Measurements from ENCODE around the gene PRKCA. TPM values are rescaled to one million over a fixed set of nuclear protein-coding genes. Genes with fewer than 3 reads are reported as not detected.

The PRKCA gene
- total RNA-seq, 1 donor from 2014 or later = 4.7 TPM

- no peak for FAIRE-seq
These were observed 213.6 kb downstream of the PRKCA start for GRCh38 chr17:66515974-66516373.

GRCh38 chr17:66517336-66518009, 215.1 kb downstream of the PRKCA start:
- Histone ChIP-seq H3K4me3 (ENCODE audit: low read depth, low read length) (no peak overlapping the region), H3K27me3 (ENCODE audit: control insufficient read depth, insufficient read depth, low read length) (no peaks in the 10 kb centered on the region), H3K36me3 (ENCODE audit: control insufficient read depth, insufficient read depth, low read length) (no peaks in the 10 kb centered on the region)
- no peak for DNase-seq (ENCODE audit: low read depth)
- FAIRE-seq = no peak
- TF ChIP-seq, protein P1, sequence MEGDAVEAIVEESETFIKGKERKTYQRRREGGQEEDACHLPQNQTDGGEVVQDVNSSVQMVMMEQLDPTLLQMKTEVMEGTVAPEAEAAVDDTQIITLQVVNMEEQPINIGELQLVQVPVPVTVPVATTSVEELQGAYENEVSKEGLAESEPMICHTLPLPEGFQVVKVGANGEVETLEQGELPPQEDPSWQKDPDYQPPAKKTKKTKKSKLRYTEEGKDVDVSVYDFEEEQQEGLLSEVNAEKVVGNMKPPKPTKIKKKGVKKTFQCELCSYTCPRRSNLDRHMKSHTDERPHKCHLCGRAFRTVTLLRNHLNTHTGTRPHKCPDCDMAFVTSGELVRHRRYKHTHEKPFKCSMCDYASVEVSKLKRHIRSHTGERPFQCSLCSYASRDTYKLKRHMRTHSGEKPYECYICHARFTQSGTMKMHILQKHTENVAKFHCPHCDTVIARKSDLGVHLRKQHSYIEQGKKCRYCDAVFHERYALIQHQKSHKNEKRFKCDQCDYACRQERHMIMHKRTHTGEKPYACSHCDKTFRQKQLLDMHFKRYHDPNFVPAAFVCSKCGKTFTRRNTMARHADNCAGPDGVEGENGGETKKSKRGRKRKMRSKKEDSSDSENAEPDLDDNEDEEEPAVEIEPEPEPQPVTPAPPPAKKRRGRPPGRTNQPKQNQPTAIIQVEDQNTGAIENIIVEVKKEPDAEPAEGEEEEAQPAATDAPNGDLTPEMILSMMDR (IDR thresholded peaks at IDR 0.05; ENCODE audit: insufficient read depth, low read length, severe bottlenecking) = no peak

More at GRCh38 chr17:66515974-66516373, 213.6 kb downstream of the PRKCA start:
- Histone ChIP-seq H3K36me3 (ENCODE audit: control insufficient read depth, insufficient read depth, low read length) (no peaks in the 10 kb centered on the region), H3K4me3 (ENCODE audit: low read depth, low read length) (no peak overlapping the region), H3K27me3 (ENCODE audit: control insufficient read depth, insufficient read depth, low read length) (no peaks in the 10 kb centered on the region)
- no peak for DNase-seq (ENCODE audit: low read depth)
- TF ChIP-seq, protein P1 (IDR thresholded peaks at IDR 0.05; ENCODE audit: insufficient read depth, low read length, severe bottlenecking) = no peak

DNA sequence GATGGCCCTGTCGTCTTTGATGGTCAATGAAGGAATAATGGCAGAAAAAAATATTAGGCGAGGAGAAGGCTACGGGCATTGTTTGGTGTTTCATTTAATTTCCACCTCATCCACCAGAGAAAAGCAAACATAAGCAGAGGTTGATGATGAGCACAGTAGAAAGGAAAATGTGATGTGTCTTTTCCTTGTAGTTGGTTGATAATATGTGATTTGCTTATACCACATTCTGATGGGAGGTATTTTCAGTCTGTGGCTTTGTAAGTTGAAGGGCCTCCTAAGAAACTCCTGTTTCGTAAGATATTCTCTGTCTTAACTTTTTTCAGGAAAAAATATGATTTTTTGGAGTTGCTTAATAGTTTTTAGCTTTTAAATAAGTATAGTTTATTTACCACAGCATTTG, 215.7 kb downstream of the PRKCA start:
- FAIRE-seq (no peak), DNase-seq (ENCODE audit: low read depth) (no peak)
- Histone ChIP-seq H3K4me3 (ENCODE audit: low read depth, low read length) (no peak overlapping the region), H3K27me3 (ENCODE audit: control insufficient read depth, insufficient read depth, low read length) (no peaks in the 10 kb centered on the region), H3K36me3 (ENCODE audit: control insufficient read depth, insufficient read depth, low read length) (no peaks in the 10 kb centered on the region)
- TF ChIP-seq, protein P1 (IDR thresholded peaks at IDR 0.05; ENCODE audit: insufficient read depth, low read length, severe bottlenecking) = no peak

GRCh38 chr17:66518677-66519076, 216.3 kb downstream of the PRKCA start:
- no peak overlapping the region for H3K4me3 ChIP-seq (ENCODE audit: low read depth, low read length)
- no peak for FAIRE-seq
- TF ChIP-seq, protein P1 (IDR thresholded peaks at IDR 0.05; ENCODE audit: insufficient read depth, low read length, severe bottlenecking) = no peak

DNA sequence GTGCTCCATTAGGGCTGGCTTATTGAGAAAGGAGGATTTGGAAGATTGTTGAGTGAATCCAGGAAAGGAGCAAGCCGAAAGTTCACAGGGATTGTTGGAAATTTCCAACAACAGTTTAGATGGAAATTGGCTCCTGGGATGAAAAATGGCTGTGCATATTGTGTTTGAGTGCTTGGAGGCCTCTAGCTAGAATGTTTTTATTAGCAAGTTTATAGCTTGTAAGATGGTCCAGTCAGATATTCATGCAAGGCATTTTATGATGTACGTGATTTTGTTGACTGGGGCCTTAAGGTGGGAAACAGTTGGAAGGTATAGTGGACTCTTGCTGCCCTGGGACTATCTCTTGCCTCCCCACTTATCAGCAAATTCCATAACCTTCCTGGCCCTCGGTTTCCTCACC, 216.7 kb downstream of the PRKCA start:
- no peak for FAIRE-seq
- H3K36me3 ChIP-seq (ENCODE audit: control insufficient read depth, insufficient read depth, low read length) = no peaks in the 10 kb centered on the region
- TF ChIP-seq, protein P1 (IDR thresholded peaks at IDR 0.05; ENCODE audit: insufficient read depth, low read length, severe bottlenecking) = no peak

More at GRCh38 chr17:66518677-66519076, 216.3 kb downstream of the PRKCA start:
- H3K27me3 ChIP-seq (ENCODE audit: control insufficient read depth, insufficient read depth, low read length) = no peaks in the 10 kb centered on the region
- H3K36me3 ChIP-seq (ENCODE audit: control insufficient read depth, insufficient read depth, low read length) = no peaks in the 10 kb centered on the region
- DNase-seq (ENCODE audit: low read depth) = no peak

GRCh38 chr17:66520999-66521398, 218.6 kb downstream of the PRKCA start:
- TF ChIP-seq, protein P1 (IDR thresholded peaks at IDR 0.05; ENCODE audit: insufficient read depth, low read length, severe bottlenecking) = no peak
- FAIRE-seq = no peak

More for the DNA sequence above, 216.7 kb downstream of the PRKCA start:
- no peak overlapping the region for H3K4me3 ChIP-seq (ENCODE audit: low read depth, low read length)
- no peak for DNase-seq (ENCODE audit: low read depth)
- no peaks in the 10 kb centered on the region for H3K27me3 ChIP-seq (ENCODE audit: control insufficient read depth, insufficient read depth, low read length)

More at GRCh38 chr17:66520999-66521398, 218.6 kb downstream of the PRKCA start:
- no peaks in the 10 kb centered on the region for H3K36me3 ChIP-seq (ENCODE audit: control insufficient read depth, insufficient read depth, low read length)
- no peaks in the 10 kb centered on the region for H3K27me3 ChIP-seq (ENCODE audit: control insufficient read depth, insufficient read depth, low read length)
- DNase-seq (ENCODE audit: low read depth) = no peak
- no peak overlapping the region for H3K4me3 ChIP-seq (ENCODE audit: low read depth, low read length)
